SK-N-SH treated with all-trans-retinoic acid at 6 μM for 48 hours (cell line): ENCODE data around the gene CYTH4.

Source experiments
- ATAC-seq: fragments of 200-7000 bp; cut with Tn5 transposase; 3 replicates; pipeline ENCODE4 v1.9.1; 2020; ENCODE audit warnings: mild to moderate bottlenecking, moderate library complexity
- BACH2 ChIP-seq: fragments of 250-450 bp; sonication (Bioruptor Pico); IDR thresholded peaks from 2 replicates; pipeline ENCODE4 v1.9.0; 2021; ENCODE audit warnings: mild to moderate bottlenecking, borderline replicate concordance
- CSDC2 ChIP-seq: fragments of 250-450 bp; sonication (Bioruptor Pico); IDR thresholded peaks from 2 replicates; pipeline ENCODE4 v1.5.0; 2020; ENCODE audit warnings: mild to moderate bottlenecking, moderate library complexity
- ESRRG ChIP-seq: fragments of 250-450 bp; sonication (Bioruptor Pico); IDR thresholded peaks from 2 replicates; pipeline ENCODE4 v1.6.1; 2021; ENCODE audit warnings: mild to moderate bottlenecking
- GLIS3 ChIP-seq: fragments of 250-450 bp; sonication (Bioruptor Pico); IDR thresholded peaks from 2 replicates; pipeline ENCODE4 v1.5.0; 2020; ENCODE audit warnings: mild to moderate bottlenecking, moderate library complexity
- ISL1 ChIP-seq: fragments of 250-450 bp; sonication (Bioruptor Pico); IDR thresholded peaks from 2 replicates; pipeline ENCODE4 v2.1.2; 2022; ENCODE audit warnings: mild to moderate bottlenecking, moderate library complexity
- OSR1 ChIP-seq: fragments of 250-450 bp; sonication (Bioruptor Pico); IDR thresholded peaks from 2 replicates; pipeline ENCODE4 v1.8.0; 2022; ENCODE audit warnings: moderate library complexity, mild to moderate bottlenecking, inconsistent platforms
- PPARA ChIP-seq: fragments of 250-450 bp; sonication (Bioruptor Pico); IDR thresholded peaks from 2 replicates; pipeline ENCODE4 v1.5.0; 2020; ENCODE audit warnings: mild to moderate bottlenecking, borderline replicate concordance
- RARB ChIP-seq: fragments of 250-450 bp; sonication (Bioruptor Pico); IDR thresholded peaks from 2 replicates; pipeline ENCODE4 v1.8.0; 2021; ENCODE audit warnings: mild to moderate bottlenecking, moderate library complexity
- SNAI2 ChIP-seq: fragments of 250-450 bp; sonication (Bioruptor Pico); IDR thresholded peaks from 2 replicates; pipeline ENCODE4 v1.5.0; 2020; ENCODE audit warnings: mild to moderate bottlenecking, moderate library complexity
- TCF4 ChIP-seq: fragments of 250-450 bp; sonication (Bioruptor Pico); IDR thresholded peaks from 2 replicates; pipeline ENCODE4 v1.8.0; 2021; ENCODE audit warnings: mild to moderate bottlenecking, moderate library complexity, borderline replicate concordance
- ZC3H10 ChIP-seq: fragments of 250-450 bp; sonication (Bioruptor Pico); IDR thresholded peaks from 2 replicates; pipeline ENCODE4 v1.5.1; 2021; ENCODE audit warnings: mild to moderate bottlenecking, moderate library complexity
- ZFP3 ChIP-seq: fragments of 250-450 bp; sonication (Bioruptor Pico); IDR thresholded peaks from 2 replicates; pipeline ENCODE4 v1.5.0; 2020; ENCODE audit warnings: mild to moderate bottlenecking, moderate library complexity
- ZFP30 ChIP-seq: fragments of 450-650 bp; formaldehyde crosslinking; IDR thresholded peaks from 2 replicates; pipeline ENCODE4 v1.5.0; 2022; ENCODE audit warnings: mild to moderate bottlenecking, moderate library complexity
- ZNF70 ChIP-seq: fragments of 450-650 bp; formaldehyde crosslinking; IDR thresholded peaks from 2 replicates; pipeline ENCODE4 v1.5.0; 2020; ENCODE audit warnings: mild to moderate bottlenecking, moderate library complexity
- ZNF8 ChIP-seq: fragments of 450-650 bp; formaldehyde crosslinking; IDR thresholded peaks from 2 replicates; pipeline ENCODE4 v1.5.0; 2020; ENCODE audit warnings: mild to moderate bottlenecking, moderate library complexity
- TF ChIP-seq, protein P1 (sequence below): fragments of 250-450 bp; sonication (Bioruptor Pico); IDR thresholded peaks from 2 replicates; pipeline ENCODE4 v1.8.0; 2020; ENCODE audit warnings: mild to moderate bottlenecking, moderate library complexity, borderline replicate concordance
- TF ChIP-seq, protein P2 (sequence below): fragments of 250-450 bp; sonication (Bioruptor Pico); IDR thresholded peaks from 2 replicates; pipeline ENCODE4 v1.5.1; 2021; ENCODE audit warnings: mild to moderate bottlenecking, moderate library complexity
- TF ChIP-seq, protein P3 (sequence below): fragments of 250-450 bp; sonication (Bioruptor Pico); IDR thresholded peaks from 2 replicates; pipeline ENCODE4 v1.8.0; 2021; ENCODE audit warnings: low read depth, mild to moderate bottlenecking, moderate library complexity, borderline replicate concordance
- TF ChIP-seq, protein P4 (sequence below): fragments of 250-450 bp; sonication (Bioruptor Pico); IDR thresholded peaks from 2 replicates; pipeline ENCODE4 v1.5.0; 2020; ENCODE audit warnings: mild to moderate bottlenecking, moderate library complexity
- TF ChIP-seq, protein P5 (sequence below): fragments of 250-450 bp; sonication (Bioruptor Pico); IDR thresholded peaks from 2 replicates; pipeline ENCODE4 v1.5.1; 2020; ENCODE audit warnings: low read depth, mild to moderate bottlenecking, moderate library complexity

The CYTH4 gene

DNA sequence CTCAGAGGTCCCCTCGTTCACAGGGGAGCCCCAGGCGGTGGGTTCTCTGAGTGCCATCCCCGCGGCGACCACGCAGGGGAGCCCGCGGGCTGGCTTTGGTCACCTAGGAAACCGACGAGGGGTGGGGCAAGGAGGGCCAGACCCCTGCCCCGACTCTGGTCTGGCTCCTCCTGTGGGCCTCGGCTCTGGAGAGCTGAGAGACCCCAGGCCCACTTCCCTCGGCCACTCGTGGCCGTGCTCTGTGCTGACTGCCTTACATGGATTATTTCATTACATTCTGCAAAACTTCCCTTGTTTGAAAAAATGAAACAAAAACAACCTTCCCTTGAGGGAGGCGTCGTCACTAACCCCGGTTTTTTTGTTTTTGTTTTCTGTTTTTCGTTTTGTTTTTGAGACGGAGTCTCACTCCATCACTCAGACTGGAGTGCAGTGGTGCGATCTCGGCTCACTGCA is 15.1 kb upstream of the CYTH4 start:
- TF ChIP-seq RARB (CRISPR knock-in tag) = no peak
- TF ChIP-seq ZFP30 (CRISPR knock-in tag) = no peak
- TF ChIP-seq ZFP3 (CRISPR knock-in tag) = no peak
- TF ChIP-seq ZNF70 (CRISPR knock-in tag) = no peak
- TF ChIP-seq, protein P1, sequence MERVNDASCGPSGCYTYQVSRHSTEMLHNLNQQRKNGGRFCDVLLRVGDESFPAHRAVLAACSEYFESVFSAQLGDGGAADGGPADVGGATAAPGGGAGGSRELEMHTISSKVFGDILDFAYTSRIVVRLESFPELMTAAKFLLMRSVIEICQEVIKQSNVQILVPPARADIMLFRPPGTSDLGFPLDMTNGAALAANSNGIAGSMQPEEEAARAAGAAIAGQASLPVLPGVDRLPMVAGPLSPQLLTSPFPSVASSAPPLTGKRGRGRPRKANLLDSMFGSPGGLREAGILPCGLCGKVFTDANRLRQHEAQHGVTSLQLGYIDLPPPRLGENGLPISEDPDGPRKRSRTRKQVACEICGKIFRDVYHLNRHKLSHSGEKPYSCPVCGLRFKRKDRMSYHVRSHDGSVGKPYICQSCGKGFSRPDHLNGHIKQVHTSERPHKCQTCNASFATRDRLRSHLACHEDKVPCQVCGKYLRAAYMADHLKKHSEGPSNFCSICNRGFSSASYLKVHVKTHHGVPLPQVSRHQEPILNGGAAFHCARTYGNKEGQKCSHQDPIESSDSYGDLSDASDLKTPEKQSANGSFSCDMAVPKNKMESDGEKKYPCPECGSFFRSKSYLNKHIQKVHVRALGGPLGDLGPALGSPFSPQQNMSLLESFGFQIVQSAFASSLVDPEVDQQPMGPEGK (CRISPR knock-in tag) = no peak
- no peak for TF ChIP-seq ESRRG (CRISPR knock-in tag)
- TF ChIP-seq, protein P2, sequence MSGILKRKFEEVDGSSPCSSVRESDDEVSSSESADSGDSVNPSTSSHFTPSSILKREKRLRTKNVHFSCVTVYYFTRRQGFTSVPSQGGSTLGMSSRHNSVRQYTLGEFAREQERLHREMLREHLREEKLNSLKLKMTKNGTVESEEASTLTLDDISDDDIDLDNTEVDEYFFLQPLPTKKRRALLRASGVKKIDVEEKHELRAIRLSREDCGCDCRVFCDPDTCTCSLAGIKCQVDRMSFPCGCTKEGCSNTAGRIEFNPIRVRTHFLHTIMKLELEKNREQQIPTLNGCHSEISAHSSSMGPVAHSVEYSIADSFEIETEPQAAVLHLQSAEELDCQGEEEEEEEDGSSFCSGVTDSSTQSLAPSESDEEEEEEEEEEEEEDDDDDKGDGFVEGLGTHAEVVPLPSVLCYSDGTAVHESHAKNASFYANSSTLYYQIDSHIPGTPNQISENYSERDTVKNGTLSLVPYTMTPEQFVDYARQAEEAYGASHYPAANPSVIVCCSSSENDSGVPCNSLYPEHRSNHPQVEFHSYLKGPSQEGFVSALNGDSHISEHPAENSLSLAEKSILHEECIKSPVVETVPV (CRISPR knock-in tag) = no peak
- TF ChIP-seq, protein P3, sequence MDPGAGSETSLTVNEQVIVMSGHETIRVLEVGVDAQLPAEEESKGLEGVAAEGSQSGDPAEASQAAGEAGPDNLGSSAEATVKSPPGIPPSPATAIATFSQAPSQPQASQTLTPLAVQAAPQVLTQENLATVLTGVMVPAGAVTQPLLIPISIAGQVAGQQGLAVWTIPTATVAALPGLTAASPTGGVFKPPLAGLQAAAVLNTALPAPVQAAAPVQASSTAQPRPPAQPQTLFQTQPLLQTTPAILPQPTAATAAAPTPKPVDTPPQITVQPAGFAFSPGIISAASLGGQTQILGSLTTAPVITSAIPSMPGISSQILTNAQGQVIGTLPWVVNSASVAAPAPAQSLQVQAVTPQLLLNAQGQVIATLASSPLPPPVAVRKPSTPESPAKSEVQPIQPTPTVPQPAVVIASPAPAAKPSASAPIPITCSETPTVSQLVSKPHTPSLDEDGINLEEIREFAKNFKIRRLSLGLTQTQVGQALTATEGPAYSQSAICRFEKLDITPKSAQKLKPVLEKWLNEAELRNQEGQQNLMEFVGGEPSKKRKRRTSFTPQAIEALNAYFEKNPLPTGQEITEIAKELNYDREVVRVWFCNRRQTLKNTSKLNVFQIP (CRISPR knock-in tag) = no peak
- no peak for TF ChIP-seq TCF4
- TF ChIP-seq BACH2 (CRISPR knock-in tag) = no peak
- no peak for TF ChIP-seq GLIS3 (CRISPR knock-in tag)
- no peak for TF ChIP-seq ISL1
- TF ChIP-seq OSR1 (CRISPR knock-in tag) = no peak
- TF ChIP-seq SNAI2 (CRISPR knock-in tag) = no peak
- TF ChIP-seq PPARA = no peak
- TF ChIP-seq CSDC2 = no peak
- TF ChIP-seq, protein P4, sequence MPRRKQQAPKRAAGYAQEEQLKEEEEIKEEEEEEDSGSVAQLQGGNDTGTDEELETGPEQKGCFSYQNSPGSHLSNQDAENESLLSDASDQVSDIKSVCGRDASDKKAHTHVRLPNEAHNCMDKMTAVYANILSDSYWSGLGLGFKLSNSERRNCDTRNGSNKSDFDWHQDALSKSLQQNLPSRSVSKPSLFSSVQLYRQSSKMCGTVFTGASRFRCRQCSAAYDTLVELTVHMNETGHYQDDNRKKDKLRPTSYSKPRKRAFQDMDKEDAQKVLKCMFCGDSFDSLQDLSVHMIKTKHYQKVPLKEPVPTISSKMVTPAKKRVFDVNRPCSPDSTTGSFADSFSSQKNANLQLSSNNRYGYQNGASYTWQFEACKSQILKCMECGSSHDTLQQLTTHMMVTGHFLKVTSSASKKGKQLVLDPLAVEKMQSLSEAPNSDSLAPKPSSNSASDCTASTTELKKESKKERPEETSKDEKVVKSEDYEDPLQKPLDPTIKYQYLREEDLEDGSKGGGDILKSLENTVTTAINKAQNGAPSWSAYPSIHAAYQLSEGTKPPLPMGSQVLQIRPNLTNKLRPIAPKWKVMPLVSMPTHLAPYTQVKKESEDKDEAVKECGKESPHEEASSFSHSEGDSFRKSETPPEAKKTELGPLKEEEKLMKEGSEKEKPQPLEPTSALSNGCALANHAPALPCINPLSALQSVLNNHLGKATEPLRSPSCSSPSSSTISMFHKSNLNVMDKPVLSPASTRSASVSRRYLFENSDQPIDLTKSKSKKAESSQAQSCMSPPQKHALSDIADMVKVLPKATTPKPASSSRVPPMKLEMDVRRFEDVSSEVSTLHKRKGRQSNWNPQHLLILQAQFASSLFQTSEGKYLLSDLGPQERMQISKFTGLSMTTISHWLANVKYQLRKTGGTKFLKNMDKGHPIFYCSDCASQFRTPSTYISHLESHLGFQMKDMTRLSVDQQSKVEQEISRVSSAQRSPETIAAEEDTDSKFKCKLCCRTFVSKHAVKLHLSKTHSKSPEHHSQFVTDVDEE (CRISPR knock-in tag) = no peak
- ATAC-seq = peak; percentile 94

DNA sequence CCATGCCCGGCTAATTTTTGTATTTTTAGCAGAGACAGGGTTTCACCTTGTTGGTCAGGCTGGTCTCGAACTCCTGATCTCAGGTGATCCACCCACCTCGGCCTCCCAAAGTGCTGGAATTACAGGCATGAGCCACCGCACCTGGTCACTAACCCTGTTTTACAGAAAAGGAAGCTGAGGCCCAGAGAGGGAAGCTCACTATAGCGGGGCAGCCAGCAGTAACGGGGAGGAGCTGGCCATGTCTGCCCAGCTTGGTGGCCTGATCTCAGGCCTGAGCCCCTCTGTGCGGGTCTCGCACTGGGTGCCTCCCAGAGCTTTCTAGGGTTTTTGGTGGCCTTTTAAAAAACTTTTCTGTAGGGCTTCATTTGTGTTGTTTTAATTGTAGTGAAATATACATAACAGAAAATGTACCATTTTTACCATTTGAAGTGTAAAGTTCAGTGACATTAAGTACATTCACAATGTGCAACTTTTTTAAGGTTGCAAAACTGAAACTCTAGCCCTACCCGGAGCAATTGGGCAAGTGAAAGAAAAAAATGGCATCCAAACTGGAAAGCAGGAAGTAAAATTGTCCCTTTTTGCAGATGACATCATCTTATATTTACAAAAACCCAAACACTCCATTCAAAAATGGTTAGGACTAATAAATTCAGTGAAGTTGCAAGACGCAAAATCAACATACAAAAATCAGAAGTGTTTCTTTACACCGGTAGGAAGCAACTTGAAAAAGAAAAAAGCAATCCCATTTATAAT is 14.5 kb upstream of the CYTH4 start:
- ATAC-seq = no peak
- TF ChIP-seq ESRRG (CRISPR knock-in tag) (no peak), TCF4 (no peak), SNAI2 (CRISPR knock-in tag) (no peak), ZNF70 (CRISPR knock-in tag) (no peak), ZFP30 (CRISPR knock-in tag) (no peak), ZFP3 (CRISPR knock-in tag) (no peak), PPARA (no peak), ZC3H10 (CRISPR knock-in tag) (no peak), ZNF8 (CRISPR knock-in tag) (no peak), OSR1 (CRISPR knock-in tag) (no peak)
- TF ChIP-seq, protein P1 (CRISPR knock-in tag) = no peak
- TF ChIP-seq, protein P5, sequence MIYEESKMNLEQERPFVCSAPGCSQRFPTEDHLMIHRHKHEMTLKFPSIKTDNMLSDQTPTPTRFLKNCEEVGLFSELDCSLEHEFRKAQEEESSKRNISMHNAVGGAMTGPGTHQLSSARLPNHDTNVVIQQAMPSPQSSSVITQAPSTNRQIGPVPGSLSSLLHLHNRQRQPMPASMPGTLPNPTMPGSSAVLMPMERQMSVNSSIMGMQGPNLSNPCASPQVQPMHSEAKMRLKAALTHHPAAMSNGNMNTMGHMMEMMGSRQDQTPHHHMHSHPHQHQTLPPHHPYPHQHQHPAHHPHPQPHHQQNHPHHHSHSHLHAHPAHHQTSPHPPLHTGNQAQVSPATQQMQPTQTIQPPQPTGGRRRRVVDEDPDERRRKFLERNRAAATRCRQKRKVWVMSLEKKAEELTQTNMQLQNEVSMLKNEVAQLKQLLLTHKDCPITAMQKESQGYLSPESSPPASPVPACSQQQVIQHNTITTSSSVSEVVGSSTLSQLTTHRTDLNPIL (CRISPR knock-in tag) = no peak
- TF ChIP-seq, all 23 proteins: peak for 0
